ENCODE measurements around the gene DDX39B. TPM values are rescaled to one million over a fixed set of nuclear protein-coding genes. Genes with fewer than 3 reads are reported as not detected.
"Not testable (repeated sequence)": the region's sequence is repeated elsewhere in the genome, so short reads cannot be mapped to it uniquely, and the experiment has no call there.

The DDX39B gene
- total RNA-seq (100 to 1,000 TPM; 212 to 404 (median 362) TPM), polyA plus RNA-seq (100 to 1,000 TPM; 219 to 278 TPM)
- long read RNA-seq, donor 1, full-length matches to known transcripts, result 443 of 526 reads
- long read RNA-seq, donor 1, partial matches to known transcripts, result 37 of 526 reads
- long read RNA-seq, donor 1, other reads (novel, unspliced or antisense), result 46 of 526 reads
- long read RNA-seq, donor 2, full-length matches to known transcripts, result 92 of 257 reads
- long read RNA-seq, donor 2, partial matches to known transcripts, result 165 of 257 reads
- long read RNA-seq, donor 2, other reads (novel, unspliced or antisense), result 0 of 257 reads
- long read RNA-seq, donor 3, full-length matches to known transcripts, result 136 of 174 reads
- long read RNA-seq, donor 3, partial matches to known transcripts, result 20 of 174 reads
- long read RNA-seq, donor 3, other reads (novel, unspliced or antisense), result 18 of 174 reads

DNA sequence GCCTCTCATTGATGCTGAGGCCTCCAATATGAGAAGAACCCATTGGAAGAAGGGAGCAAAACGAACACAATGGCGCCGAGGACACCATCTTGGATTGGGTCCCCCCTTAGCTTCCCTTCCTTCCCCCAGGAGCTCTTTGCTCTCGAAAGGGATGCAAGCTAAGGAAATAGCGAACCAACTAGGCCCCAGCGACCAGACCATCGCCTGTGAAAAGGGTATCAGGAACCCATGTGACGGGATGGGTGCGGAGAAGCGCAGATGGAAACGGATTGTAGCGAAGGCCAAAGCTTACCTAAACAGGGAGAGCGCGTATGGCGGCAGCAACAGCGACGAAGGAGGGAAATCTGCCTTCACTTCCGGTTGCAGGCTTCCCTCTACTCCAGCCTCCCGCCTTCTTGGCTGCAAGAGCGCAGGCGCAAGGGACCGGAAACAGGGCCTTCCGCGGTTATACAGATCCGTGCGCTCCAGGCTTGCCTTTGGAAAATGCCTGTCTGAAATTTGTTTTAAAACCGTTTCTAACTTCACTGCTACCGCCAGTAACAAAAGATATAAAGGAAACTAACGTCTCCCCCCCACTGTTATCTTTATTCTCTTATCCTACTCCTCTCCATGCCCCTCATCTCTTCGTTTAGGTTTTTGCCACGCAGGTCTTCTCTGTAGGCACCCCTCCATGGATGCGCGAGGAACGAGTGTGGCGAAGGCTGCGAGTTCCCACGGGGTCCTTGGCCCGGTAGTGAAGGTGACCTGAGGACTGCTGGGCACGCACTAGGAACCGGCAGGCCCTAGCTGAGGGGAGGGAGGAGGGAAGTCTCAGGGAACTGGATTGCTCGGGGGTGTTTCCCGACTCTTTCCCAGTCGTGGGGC, at the start of gene DDX39B:
Gene DDX39B (minus strand): TSS at position 346 of the 864 bp plus-strand sequence. CDS start 1,471 bp downstream, outside the sequence.
- H3K27ac ChIP-seq, result peak within 1 kb of the TSS; percentile 80 to 97
- DNase-seq, result peak; percentile 93 to 97 (median 96)
- peak within 1 kb of the TSS; percentile 63 for H3K4me3 ChIP-seq
- H3K36me3 ChIP-seq, result no peaks in the 10 kb centered on the region
- no peaks in the 10 kb centered on the region for H3K9me3 ChIP-seq
- TF ChIP-seq, protein P1, sequence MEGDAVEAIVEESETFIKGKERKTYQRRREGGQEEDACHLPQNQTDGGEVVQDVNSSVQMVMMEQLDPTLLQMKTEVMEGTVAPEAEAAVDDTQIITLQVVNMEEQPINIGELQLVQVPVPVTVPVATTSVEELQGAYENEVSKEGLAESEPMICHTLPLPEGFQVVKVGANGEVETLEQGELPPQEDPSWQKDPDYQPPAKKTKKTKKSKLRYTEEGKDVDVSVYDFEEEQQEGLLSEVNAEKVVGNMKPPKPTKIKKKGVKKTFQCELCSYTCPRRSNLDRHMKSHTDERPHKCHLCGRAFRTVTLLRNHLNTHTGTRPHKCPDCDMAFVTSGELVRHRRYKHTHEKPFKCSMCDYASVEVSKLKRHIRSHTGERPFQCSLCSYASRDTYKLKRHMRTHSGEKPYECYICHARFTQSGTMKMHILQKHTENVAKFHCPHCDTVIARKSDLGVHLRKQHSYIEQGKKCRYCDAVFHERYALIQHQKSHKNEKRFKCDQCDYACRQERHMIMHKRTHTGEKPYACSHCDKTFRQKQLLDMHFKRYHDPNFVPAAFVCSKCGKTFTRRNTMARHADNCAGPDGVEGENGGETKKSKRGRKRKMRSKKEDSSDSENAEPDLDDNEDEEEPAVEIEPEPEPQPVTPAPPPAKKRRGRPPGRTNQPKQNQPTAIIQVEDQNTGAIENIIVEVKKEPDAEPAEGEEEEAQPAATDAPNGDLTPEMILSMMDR (IDR thresholded peaks at IDR 0.05), result peak in 1 of 3 donors; percentile 22
- TF ChIP-seq POLR2A (IDR thresholded peaks at IDR 0.05) (peak; percentile 78), EP300 (IDR thresholded peaks at IDR 0.05) (no peak)
- H3K27me3 ChIP-seq, result no peaks in the 10 kb centered on the region
- WGBS, 3 donors, result 0 to 1% (median 0%) methylated on average over 43 of the region's 43 CpGs
- peaks cover 11% of the 10 kb centered on the region for H3K4me1 ChIP-seq (ENCODE audit: insufficient read depth)
- intact Hi-C loops (cut with DNase I), result loop anchor here in 2 of 4 donors (10.0 kb wide), 2 partner anchors 73 to 293 kb away; partner anchors contain the start of gene AIF1 (in 1 of the 2)

DNA sequence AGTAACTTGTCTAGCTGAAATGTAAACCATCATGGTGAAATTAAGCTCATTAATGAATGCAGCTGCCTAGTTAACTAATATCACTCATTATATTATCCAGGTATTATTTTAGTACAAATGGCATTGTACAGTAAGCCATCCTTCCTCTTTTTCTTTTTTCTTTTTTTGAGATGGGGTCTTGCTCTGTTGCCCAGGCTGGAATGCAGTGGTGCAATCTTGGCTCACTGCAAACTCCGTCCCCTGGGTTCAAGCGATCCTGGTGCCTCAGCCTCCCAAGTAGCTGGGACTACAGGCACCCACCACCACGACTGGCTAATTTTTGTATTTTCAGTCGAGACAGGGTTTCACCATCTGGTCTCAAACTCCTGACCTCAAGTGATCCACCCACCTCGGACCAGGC, 48.9 kb upstream of the DDX39B start:
- H3K9me3 ChIP-seq; H3K4me3 ChIP-seq; DNase-seq; H3K27ac ChIP-seq; H3K36me3 ChIP-seq; H3K27me3 ChIP-seq; intact Hi-C loops (cut with DNase I); H3K4me1 ChIP-seq (ENCODE audit: insufficient read depth): not testable (repeated sequence)
- WGBS, 3 donors, result 71 to 85% (median 83%) methylated on average over 5 of the region's 5 CpGs

DNA sequence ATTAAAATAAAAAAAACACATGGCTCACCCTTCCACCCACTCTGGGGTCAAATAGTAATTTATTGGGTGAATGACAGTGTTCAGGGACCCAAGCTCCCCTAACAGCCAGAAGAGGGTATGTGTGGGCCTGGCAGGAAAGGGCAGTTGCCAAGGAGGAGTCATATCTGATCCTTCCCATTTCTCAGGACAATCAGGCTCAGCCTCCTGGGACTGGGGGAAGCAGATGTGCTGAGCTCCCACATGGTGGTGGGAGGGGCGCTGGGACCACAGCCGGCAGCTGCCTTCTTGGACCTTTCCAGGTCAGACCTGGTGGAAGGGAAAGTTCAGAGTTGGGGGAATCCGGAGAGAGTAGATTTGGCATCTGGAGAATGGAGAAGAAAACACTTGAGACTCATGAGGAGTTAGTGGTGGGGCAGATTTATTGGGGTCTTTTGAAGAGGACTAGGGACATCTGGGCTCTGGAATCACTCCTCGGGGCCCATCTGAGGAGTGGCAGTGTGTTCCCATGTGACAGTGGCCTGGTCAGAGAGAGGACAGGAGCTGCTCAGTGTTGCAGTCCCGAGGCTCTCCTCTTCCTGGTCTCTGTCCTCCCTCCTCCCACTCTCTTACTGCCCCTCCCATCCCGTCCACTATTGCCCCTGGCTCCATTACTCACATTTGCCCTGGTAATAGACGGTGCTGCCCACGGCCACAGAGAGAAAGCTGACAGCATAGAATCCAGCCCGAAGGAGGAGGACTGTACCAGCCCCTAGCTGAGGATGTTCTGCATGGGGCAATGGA, 47.3 kb upstream of the DDX39B start:
- Histone ChIP-seq H3K4me3 (no peak overlapping the region), H3K27me3 (no peaks in the 10 kb centered on the region), H3K36me3 (no peaks in the 10 kb centered on the region), H3K27ac (no peak overlapping the region), H3K4me1 (ENCODE audit: insufficient read depth) (no peaks in the 10 kb centered on the region), H3K9me3 (no peaks in the 10 kb centered on the region)
- intact Hi-C loops (cut with DNase I), result no loop called here
- DNase-seq, result no peak
- WGBS, 3 donors, result 50 to 54% (median 53%) methylated on average over 9 of the region's 9 CpGs
- TF ChIP-seq, protein P1 (IDR thresholded peaks at IDR 0.05), result no peak
- TF ChIP-seq EP300 (IDR thresholded peaks at IDR 0.05), result no peak

DNA sequence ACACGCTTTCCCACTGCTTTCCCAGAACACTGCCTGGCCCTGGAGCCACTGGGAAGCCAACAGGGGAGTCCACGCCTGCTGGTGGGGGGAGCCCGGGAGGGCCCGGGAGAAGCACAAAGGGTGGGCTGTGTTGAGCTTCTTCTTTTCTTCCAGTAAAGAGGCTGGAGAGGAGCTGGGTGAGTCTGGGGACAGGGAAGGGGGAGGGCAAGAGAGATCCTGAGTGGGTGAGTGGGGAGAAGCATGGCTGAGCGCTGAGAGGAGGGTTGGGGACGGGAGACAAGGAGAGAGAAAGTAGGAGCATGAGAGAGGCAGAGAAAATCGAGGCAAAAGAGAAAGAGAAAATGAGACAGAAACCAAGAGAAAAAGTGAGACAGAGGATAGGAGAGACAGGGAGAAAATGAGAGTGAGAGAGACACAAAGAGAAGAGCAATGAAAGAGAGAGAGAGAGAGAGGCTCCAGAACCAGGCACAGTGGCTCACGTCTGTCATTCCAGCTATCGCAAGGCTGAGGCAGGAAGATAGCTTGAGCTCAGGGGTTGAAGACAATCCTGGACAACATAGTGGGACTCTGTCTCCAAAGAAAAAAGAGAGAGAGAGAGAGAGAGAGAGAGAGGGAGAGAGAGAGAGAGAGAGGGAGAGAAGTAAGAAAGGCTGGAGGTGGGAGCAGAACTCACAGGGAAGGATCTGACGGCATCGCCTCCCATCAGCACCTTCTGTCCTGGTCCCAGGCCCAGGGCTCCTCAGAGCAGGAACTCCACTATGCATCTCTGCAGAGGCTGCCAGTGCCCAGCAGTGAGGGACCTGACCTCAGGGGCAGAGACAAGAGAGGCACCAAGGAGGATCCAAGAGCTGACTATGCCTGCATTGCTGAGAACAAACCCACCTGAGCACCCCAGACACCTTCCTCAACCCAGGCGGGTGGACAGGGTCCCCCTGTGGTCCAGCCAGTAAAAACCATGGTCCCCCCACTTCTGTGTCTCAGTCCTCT, 46.3 kb upstream of the DDX39B start:
- Histone ChIP-seq H3K9me3 (no peaks in the 10 kb centered on the region), H3K36me3 (no peaks in the 10 kb centered on the region), H3K27ac (no peak overlapping the region), H3K4me3 (no peak overlapping the region), H3K4me1 (ENCODE audit: insufficient read depth) (no peaks in the 10 kb centered on the region), H3K27me3 (no peaks in the 10 kb centered on the region)
- 39 to 45% (median 43%) methylated on average over 12 of the region's 12 CpGs for WGBS, 3 donors
- DNase-seq, result no peak
- intact Hi-C loops (cut with DNase I), result no loop called here
- TF ChIP-seq, protein P1 (IDR thresholded peaks at IDR 0.05), result no peak
- no peak for TF ChIP-seq EP300 (IDR thresholded peaks at IDR 0.05)
- no peak for TF ChIP-seq POLR2A (IDR thresholded peaks at IDR 0.05)
